Measurements from ENCODE around the gene RUNX2.

The RUNX2 gene

DNA sequence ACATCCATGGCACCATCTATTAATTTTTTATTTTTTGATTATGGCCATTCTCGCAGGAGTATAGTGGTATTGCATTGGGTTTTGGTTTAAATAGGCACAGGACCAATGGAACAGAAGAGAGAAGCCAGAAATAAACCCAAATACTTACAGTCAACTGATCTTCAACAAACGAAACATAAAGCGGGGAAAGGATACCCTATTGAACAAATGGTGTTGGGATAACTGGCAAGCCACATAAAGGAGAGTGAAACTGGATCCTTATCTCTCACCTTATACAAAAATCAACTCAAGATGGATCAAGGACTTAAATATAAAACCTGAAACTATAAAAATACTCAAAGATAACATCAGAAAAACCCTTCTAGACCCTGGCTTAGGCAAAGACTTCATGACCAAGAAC lies 25.3 kb upstream of the RUNX2 start:
- no peaks in the 10 kb centered on the region for H3K27me3 ChIP-seq (ENCODE audit: insufficient read depth, low read length)
- WGBS = 100% methylated on average over 1 of the region's 3 CpGs
- no peak overlapping the region for H3K27ac ChIP-seq (ENCODE audit: low read depth, low read length)
- H3K4me3 ChIP-seq (ENCODE audit: low read length) = no peak overlapping the region
- H3K9ac ChIP-seq (ENCODE audit: low read depth, low read length) = no peak overlapping the region
- peaks cover 5% of the 10 kb centered on the region; the same call in 1 of the 2 replicates for H3K36me3 ChIP-seq (ENCODE audit: insufficient read depth, low read length)
- H3K4me1 ChIP-seq (ENCODE audit: insufficient read depth, low read length) = no peaks in the 10 kb centered on the region
- H3K9me3 ChIP-seq (ENCODE audit: insufficient read depth, low read depth, low read length) = peaks cover 21% of the 10 kb centered on the region

DNA sequence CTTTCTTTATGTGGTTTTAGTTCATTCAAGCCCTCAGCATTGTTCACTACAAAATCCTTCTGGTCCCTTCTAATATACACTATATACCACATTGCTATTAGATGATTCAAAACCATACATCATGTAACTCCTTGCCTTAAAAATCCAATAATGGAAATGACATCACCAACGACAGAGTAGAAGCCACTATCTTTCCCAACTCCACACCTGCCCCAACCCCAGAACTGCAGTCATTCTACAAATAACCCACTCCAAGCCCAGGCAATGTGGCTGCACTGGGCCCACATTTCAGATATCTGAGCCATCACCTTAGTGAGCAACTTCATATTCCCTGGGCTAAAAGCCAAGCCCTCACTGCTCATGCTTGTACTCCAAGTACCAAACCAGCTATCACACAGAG lies 22.6 kb upstream of the RUNX2 start:
- H3K27ac ChIP-seq (ENCODE audit: low read depth, low read length) = no peak overlapping the region
- H3K4me1 ChIP-seq (ENCODE audit: insufficient read depth, low read length) = no peaks in the 10 kb centered on the region
- 91% methylated on average over 1 of the region's 1 CpG for WGBS
- peaks cover 32% of the 10 kb centered on the region for H3K9me3 ChIP-seq (ENCODE audit: insufficient read depth, low read depth, low read length)
- peaks cover 8% of the 10 kb centered on the region; the same call in 1 of the 2 replicates for H3K36me3 ChIP-seq (ENCODE audit: insufficient read depth, low read length)
- H3K9ac ChIP-seq (ENCODE audit: low read depth, low read length) = no peak overlapping the region
- H3K27me3 ChIP-seq (ENCODE audit: insufficient read depth, low read length) = no peaks in the 10 kb centered on the region
- H3K4me3 ChIP-seq (ENCODE audit: low read length) = no peak overlapping the region

DNA sequence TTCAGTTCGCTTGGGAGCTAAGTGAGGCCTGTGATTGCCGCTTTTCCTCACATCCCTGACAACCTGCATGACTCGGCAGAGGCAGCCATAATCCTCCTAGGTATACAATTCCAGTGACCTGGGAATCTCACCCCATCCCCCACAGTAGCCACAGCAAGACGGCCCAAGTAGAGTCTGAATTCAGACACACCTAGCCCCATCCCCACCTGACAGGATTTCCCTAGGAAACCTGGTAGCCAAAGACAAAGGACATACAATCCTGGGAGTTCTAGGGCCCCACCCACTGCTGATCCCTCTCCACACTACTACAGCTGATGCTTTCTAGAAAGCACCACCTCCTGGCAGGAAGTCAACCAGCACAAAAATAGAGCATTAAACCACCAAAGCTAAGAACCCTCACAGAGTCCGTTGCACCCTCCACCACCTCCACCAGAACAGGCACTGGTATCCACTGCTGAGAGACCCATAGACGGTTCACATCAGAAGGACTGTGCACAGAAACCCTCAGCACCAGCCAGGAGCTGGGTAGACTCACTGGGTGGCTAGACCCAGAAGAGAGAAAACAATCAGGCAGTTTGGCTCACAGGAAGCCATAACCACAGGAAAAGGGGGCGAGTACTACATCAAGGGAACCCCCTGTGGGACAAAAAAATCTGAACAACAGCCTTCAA lies 17.9 kb upstream of the RUNX2 start:
- Histone ChIP-seq H3K4me1 (ENCODE audit: insufficient read depth, low read length) (no peaks in the 10 kb centered on the region), H3K27ac (ENCODE audit: low read depth, low read length) (peak overlapping the region; percentile 55; the same call in 1 of the 2 replicates), H3K9me3 (ENCODE audit: insufficient read depth, low read depth, low read length) (peaks cover 32% of the 10 kb centered on the region), H3K9ac (ENCODE audit: low read depth, low read length) (no peak overlapping the region), H3K4me3 (ENCODE audit: low read length) (no peak overlapping the region), H3K36me3 (ENCODE audit: insufficient read depth, low read length) (peaks cover 8% of the 10 kb centered on the region; the same call in 1 of the 2 replicates), H3K27me3 (ENCODE audit: insufficient read depth, low read length) (no peaks in the 10 kb centered on the region)
- 89% methylated on average over 7 of the region's 7 CpGs for WGBS

DNA sequence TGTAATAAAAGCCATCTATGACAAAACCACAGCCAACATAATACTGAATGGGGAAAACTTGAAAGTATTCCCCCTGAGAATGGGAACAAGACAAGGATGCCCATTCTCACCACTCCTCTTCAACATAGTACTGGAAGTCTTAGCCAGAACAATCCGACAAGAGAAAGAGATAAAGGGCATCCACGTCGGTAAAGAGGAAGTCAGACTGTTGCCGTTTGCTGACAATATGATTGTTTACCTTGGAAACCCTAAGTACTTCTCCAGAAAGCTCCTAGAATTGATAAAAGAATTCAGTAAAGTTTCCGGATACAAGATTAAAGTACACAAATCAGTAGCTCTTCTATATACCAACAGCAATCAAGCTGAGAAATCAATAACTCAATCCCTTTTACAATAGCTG lies 14.0 kb upstream of the RUNX2 start:
- Histone ChIP-seq H3K9me3 (ENCODE audit: insufficient read depth, low read depth, low read length) (peaks cover 6% of the 10 kb centered on the region), H3K27me3 (ENCODE audit: insufficient read depth, low read length) (no peaks in the 10 kb centered on the region), H3K27ac (ENCODE audit: low read depth, low read length) (no peak overlapping the region), H3K36me3 (ENCODE audit: insufficient read depth, low read length) (peaks cover under 1% of the 10 kb centered on the region; the same call in 1 of the 2 replicates), H3K4me3 (ENCODE audit: low read length) (no peak overlapping the region), H3K4me1 (ENCODE audit: insufficient read depth, low read length) (no peaks in the 10 kb centered on the region), H3K9ac (ENCODE audit: low read depth, low read length) (no peak overlapping the region)
- WGBS = 93% methylated on average over 5 of the region's 5 CpGs

DNA sequence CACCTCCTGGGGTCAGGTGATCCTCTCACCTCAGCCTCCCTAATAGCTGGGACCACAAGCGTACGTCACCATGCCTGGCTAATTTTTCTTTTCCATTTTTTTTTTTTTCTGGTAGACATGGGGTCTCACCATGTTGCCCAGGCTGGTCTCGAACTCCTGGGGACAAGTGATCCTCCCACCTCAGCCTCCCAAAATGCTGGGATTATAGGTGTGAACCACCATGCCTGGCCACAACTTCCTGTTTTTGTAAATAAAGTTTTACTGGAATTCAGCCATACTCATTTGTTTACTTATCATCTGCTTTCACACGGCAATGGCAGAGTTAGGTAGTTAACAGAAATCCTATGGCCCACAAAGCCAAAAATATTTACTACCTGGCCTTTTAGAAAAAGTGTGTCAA lies 7.8 kb upstream of the RUNX2 start:
- Histone ChIP-seq H3K9ac (ENCODE audit: low read depth, low read length) (no peak overlapping the region), H3K27me3 (ENCODE audit: insufficient read depth, low read length) (no peaks in the 10 kb centered on the region), H3K27ac (ENCODE audit: low read depth, low read length) (no peak overlapping the region), H3K36me3 (ENCODE audit: insufficient read depth, low read length) (no peaks in the 10 kb centered on the region), H3K4me3 (ENCODE audit: low read length) (no peak overlapping the region), H3K9me3 (ENCODE audit: insufficient read depth, low read depth, low read length) (no peaks in the 10 kb centered on the region), H3K4me1 (ENCODE audit: insufficient read depth, low read length) (no peaks in the 10 kb centered on the region)
- 98% methylated on average over 4 of the region's 4 CpGs for WGBS

DNA sequence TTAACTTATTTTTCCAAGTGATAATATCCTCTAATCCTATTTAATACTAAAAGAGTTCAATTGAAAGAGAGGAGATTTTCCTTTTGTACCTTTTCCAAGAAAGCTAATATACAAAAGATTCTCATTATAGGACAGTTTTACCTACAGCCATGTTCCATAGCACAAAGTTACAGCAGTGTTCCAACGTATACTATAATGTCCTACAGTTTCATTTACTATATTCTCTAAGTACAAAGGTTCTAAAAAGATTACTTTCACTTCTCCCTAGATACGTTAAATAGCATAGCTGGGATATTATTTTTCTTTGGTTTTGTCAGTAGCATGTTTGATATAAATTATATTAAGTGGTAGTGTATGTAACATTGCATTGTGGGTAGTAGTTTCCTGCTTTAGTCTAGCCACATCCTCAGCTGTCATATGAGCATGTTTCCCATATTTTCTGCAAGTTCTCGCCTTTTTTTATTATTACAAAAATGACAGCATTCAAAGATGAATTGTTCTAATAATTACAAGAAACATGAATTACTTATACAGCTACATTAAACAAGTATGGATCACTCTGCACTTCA lies 4.4 kb upstream of the RUNX2 start:
- no peak overlapping the region for H3K9ac ChIP-seq (ENCODE audit: low read depth, low read length)
- H3K9me3 ChIP-seq (ENCODE audit: insufficient read depth, low read depth, low read length) = no peaks in the 10 kb centered on the region
- no peaks in the 10 kb centered on the region for H3K36me3 ChIP-seq (ENCODE audit: insufficient read depth, low read length)
- H3K27ac ChIP-seq (ENCODE audit: low read depth, low read length) = no peak overlapping the region
- 94% methylated on average over 3 of the region's 3 CpGs for WGBS
- H3K4me3 ChIP-seq (ENCODE audit: low read length) = no peak overlapping the region
- no peaks in the 10 kb centered on the region for H3K27me3 ChIP-seq (ENCODE audit: insufficient read depth, low read length)
- peaks cover 22% of the 10 kb centered on the region for H3K4me1 ChIP-seq (ENCODE audit: insufficient read depth, low read length)

DNA sequence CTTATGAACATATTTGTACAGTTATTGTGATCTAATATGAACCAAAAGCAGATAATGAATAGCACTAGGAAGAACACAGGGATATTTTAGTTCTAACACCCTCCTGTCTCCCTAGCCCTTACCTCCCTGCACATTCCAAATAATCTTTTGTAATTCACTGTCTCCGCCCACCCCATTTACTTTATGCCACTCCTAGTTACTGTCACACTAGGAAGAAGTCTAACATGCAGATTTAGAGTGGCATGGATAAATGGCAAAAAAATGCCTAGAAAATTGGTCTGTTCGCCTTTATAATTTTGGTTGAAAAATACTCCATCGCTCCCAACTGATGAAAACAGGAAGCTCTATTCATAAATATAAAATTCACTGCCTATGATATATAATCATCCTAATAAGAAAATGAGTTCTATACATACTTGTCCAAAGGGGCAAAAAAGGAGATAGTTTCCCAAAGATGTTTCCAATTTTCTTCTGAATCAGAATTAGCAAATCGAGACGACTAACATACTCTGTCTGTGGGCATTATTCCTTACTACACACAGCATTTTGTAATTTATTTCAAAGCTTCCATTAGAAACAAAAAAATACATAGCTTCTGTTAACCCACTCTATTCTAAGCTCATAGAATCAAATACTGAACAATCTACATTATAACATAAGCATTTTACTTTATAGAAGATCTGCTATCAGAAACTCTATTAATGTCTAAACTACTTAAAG lies 1.3 kb upstream of the RUNX2 start:
- Histone ChIP-seq H3K4me1 (ENCODE audit: insufficient read depth, low read length) (peaks cover 24% of the 10 kb centered on the region), H3K27me3 (ENCODE audit: insufficient read depth, low read length) (no peaks in the 10 kb centered on the region), H3K36me3 (ENCODE audit: insufficient read depth, low read length) (no peaks in the 10 kb centered on the region), H3K9ac (ENCODE audit: low read depth, low read length) (no peak overlapping the region), H3K27ac (ENCODE audit: low read depth, low read length) (no peak overlapping the region), H3K9me3 (ENCODE audit: insufficient read depth, low read depth, low read length) (no peaks in the 10 kb centered on the region), H3K4me3 (ENCODE audit: low read length) (no peak overlapping the region)
- WGBS = 91% methylated on average over 4 of the region's 5 CpGs

DNA sequence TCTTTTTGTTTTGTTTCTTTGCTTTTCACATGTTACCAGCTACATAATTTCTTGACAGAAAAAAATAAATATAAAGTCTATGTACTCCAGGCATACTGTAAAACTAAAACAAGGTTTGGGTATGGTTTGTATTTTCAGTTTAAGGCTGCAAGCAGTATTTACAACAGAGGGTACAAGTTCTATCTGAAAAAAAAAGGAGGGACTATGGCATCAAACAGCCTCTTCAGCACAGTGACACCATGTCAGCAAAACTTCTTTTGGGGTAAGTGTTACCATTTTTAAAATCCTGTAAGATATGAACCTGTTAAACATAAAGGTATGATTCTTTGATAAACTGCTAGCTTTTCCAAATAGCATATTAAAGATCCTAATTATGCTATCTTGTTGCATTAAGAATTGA lies 393 bp downstream of the RUNX2 start:
- Histone ChIP-seq H3K36me3 (ENCODE audit: insufficient read depth, low read length) (no peaks in the 10 kb centered on the region), H3K4me1 (ENCODE audit: insufficient read depth, low read length) (peaks cover 24% of the 10 kb centered on the region), H3K9me3 (ENCODE audit: insufficient read depth, low read depth, low read length) (no peaks in the 10 kb centered on the region), H3K27ac (ENCODE audit: low read depth, low read length) (no peak overlapping the region), H3K4me3 (ENCODE audit: low read length) (0 out of 2 replicates have a peak overlapping the region, but pooled peaks have one; percentile 9), H3K9ac (ENCODE audit: low read depth, low read length) (no peak overlapping the region), H3K27me3 (ENCODE audit: insufficient read depth, low read length) (no peaks in the 10 kb centered on the region)

DNA sequence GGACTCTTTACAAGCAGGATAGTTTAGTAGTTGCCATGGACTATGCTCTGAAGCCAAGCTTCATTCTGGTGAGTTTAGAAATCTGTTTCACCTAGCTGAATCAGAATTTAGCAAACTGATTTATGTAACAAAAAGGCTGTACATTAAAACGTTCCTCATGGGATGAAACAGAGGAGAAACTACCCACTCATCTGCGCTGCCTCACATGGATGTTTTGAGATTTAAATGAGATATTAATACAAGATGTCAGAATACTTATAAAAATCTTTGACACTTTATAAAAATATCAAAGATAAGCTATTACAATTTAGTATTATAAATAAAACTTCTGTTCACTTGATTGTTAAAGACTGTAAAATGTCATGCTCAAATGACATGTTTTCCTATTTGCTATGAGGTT lies 16.8 kb downstream of the RUNX2 start:
- Histone ChIP-seq H3K9ac (ENCODE audit: low read depth, low read length) (no peak overlapping the region), H3K4me3 (ENCODE audit: low read length) (no peak overlapping the region), H3K36me3 (ENCODE audit: insufficient read depth, low read length) (no peaks in the 10 kb centered on the region), H3K27ac (ENCODE audit: low read depth, low read length) (no peak overlapping the region), H3K4me1 (ENCODE audit: insufficient read depth, low read length) (no peaks in the 10 kb centered on the region), H3K9me3 (ENCODE audit: insufficient read depth, low read depth, low read length) (no peaks in the 10 kb centered on the region), H3K27me3 (ENCODE audit: insufficient read depth, low read length) (no peaks in the 10 kb centered on the region)
- 92% methylated on average over 2 of the region's 2 CpGs for WGBS

DNA sequence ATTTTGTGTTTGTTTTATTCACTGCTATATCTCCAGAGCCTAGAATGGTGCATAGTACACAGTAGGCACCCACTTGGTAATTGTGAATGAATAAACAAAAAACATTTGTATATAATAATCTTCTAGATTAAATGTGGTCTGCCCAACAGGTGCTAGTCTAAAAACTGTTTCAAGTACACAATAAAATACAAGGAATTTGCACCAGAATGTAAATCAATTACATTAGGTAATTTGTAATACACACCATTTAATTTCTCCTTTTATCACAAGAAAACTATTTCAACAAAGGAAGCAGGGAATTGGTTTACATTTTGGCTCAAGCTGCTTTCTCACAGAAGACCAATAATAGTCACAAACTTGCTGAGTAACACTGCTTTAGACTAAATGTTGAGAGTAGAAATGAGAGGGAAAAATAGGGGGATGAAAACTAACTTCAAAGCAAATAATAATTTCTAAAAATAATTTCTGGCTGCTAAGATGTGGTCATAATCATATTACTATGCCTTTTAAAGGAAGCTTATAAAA lies 22.1 kb downstream of the RUNX2 start:
- H3K4me3 ChIP-seq (ENCODE audit: low read length) = no peak overlapping the region
- H3K27ac ChIP-seq (ENCODE audit: low read depth, low read length) = no peak overlapping the region
- no peaks in the 10 kb centered on the region for H3K27me3 ChIP-seq (ENCODE audit: insufficient read depth, low read length)
- H3K4me1 ChIP-seq (ENCODE audit: insufficient read depth, low read length) = peaks cover 10% of the 10 kb centered on the region; the same call in 1 of the 2 replicates
- H3K36me3 ChIP-seq (ENCODE audit: insufficient read depth, low read length) = no peaks in the 10 kb centered on the region
- H3K9me3 ChIP-seq (ENCODE audit: insufficient read depth, low read depth, low read length) = no peaks in the 10 kb centered on the region
- H3K9ac ChIP-seq (ENCODE audit: low read depth, low read length) = no peak overlapping the region

DNA sequence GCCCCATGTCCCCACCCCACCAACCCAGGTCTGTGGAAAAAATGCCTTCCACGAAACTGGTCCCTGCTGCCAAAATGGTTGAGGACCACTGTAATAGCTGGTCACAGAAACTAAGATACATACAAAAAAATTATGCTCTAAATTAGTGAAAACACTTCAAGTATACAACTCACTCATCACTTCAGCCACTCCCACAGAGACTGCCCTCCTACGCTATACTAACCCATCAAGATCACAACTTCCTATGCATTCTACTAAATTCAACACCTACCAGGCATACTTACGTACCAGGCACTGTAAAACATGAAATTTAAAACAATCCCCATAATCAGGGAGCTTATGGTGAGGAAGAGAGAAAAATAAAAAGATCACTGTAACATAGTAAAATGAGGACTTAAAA lies 22.9 kb downstream of the RUNX2 start:
- 93% methylated on average over 2 of the region's 3 CpGs for WGBS
- H3K27me3 ChIP-seq (ENCODE audit: insufficient read depth, low read length) = no peaks in the 10 kb centered on the region
- H3K9me3 ChIP-seq (ENCODE audit: insufficient read depth, low read depth, low read length) = no peaks in the 10 kb centered on the region
- no peak overlapping the region for H3K27ac ChIP-seq (ENCODE audit: low read depth, low read length)
- H3K4me1 ChIP-seq (ENCODE audit: insufficient read depth, low read length) = peaks cover 10% of the 10 kb centered on the region; the same call in 1 of the 2 replicates
- H3K9ac ChIP-seq (ENCODE audit: low read depth, low read length) = no peak overlapping the region
- no peak overlapping the region for H3K4me3 ChIP-seq (ENCODE audit: low read length)
- no peaks in the 10 kb centered on the region for H3K36me3 ChIP-seq (ENCODE audit: insufficient read depth, low read length)

Measured in HUES64 (cell line).